ENCODE results near the gene MACROD2. TPM values are rescaled to one million over a fixed set of nuclear protein-coding genes. Genes with fewer than 3 reads are reported as not detected.

The MACROD2 gene
- total and polyA plus RNA-seq, 8 donors: 0.78 to 31.3 (median 10.9) TPM; not detected in 1

DNA sequence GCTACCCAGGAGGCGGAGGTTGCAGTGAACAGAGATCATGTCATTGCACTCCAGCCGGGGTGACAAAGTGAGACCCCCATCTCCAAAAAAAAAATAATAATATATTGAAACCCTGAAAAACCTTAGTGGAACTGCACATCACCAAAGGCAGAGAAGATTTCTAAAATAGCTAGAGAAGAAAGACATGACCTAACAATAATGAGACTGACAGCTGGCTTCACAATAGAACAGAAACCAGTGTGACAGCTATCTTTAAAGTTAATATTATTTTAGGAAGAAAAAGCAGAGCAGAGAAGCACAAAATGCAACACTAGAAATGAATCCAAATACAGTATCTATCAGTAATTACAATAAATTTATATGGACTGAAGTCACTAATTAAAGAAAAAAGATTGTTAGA, 409.2 kb downstream of the MACROD2 start:
- no peak overlapping the region for H3K27ac ChIP-seq
- 93 to 97% (median 94%) methylated on average over 2 of the region's 2 CpGs for WGBS, 5 donors
- H3K9me3 ChIP-seq: no peaks in the 10 kb centered on the region
- H3K4me1 ChIP-seq: peaks cover 0 to 5% (median 0%) of the 10 kb centered on the region in 4 donors
- no peak overlapping the region for H3K4me3 ChIP-seq
- DNase-seq: no peak
- no peaks in the 10 kb centered on the region for H3K27me3 ChIP-seq
- intact Hi-C loops (cut with DNase I; ENCODE audit: low total_unique reads): no loop called here
- TF ChIP-seq POLR2A (IDR thresholded peaks at IDR 0.05) (no peak), EP300 (IDR thresholded peaks at IDR 0.05) (no peak), POLR2AphosphoS5 (IDR thresholded peaks at IDR 0.05) (no peak)
- TF ChIP-seq, protein P1, sequence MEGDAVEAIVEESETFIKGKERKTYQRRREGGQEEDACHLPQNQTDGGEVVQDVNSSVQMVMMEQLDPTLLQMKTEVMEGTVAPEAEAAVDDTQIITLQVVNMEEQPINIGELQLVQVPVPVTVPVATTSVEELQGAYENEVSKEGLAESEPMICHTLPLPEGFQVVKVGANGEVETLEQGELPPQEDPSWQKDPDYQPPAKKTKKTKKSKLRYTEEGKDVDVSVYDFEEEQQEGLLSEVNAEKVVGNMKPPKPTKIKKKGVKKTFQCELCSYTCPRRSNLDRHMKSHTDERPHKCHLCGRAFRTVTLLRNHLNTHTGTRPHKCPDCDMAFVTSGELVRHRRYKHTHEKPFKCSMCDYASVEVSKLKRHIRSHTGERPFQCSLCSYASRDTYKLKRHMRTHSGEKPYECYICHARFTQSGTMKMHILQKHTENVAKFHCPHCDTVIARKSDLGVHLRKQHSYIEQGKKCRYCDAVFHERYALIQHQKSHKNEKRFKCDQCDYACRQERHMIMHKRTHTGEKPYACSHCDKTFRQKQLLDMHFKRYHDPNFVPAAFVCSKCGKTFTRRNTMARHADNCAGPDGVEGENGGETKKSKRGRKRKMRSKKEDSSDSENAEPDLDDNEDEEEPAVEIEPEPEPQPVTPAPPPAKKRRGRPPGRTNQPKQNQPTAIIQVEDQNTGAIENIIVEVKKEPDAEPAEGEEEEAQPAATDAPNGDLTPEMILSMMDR (IDR thresholded peaks at IDR 0.05): no peak
- H3K36me3 ChIP-seq: no peaks in the 10 kb centered on the region

DNA sequence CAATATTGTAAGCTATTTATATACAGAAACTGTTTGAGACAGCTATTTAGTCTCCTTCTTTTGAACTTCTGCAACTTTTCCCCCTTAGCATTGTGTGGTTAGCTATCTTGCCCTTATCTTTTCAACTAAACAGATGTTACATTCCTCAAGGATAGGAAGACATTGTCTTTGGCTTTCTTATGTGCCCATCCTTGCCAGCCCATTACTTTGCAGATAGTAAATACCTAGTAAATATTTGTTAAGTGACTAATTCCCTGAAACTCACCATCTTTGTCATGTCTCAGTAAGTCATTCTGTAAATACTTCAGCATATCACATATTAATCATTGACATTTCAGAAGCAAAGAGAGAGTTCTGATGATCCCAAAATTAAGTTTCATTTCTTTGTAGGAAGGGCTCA, 411.2 kb downstream of the MACROD2 start:
- Histone ChIP-seq H3K36me3 (no peaks in the 10 kb centered on the region), H3K27ac (no peak overlapping the region), H3K27me3 (no peaks in the 10 kb centered on the region), H3K4me1 (peaks cover 0 to 5% (median 0%) of the 10 kb centered on the region in 4 donors), H3K4me3 (no peak overlapping the region), H3K9me3 (no peaks in the 10 kb centered on the region)
- DNase-seq: no peak
- TF ChIP-seq, protein P1 (IDR thresholded peaks at IDR 0.05): no peak
- no peak for TF ChIP-seq POLR2A (IDR thresholded peaks at IDR 0.05)
- no peak for TF ChIP-seq POLR2AphosphoS5 (IDR thresholded peaks at IDR 0.05)
- TF ChIP-seq EP300 (IDR thresholded peaks at IDR 0.05): no peak
- intact Hi-C loops (cut with DNase I; ENCODE audit: low total_unique reads): no loop called here

GRCh38 chr20:14407336-14407735, 412.0 kb downstream of the MACROD2 start:
- intact Hi-C loops (cut with DNase I; ENCODE audit: low total_unique reads): no loop called here
- WGBS, 5 donors: 87 to 95% (median 88%) methylated on average over 3 of the region's 3 CpGs

GRCh38 chr20:14410869-14411555, 415.7 kb downstream of the MACROD2 start:
- Histone ChIP-seq H3K27me3 (no peaks in the 10 kb centered on the region), H3K4me3 (no peak overlapping the region), H3K9me3 (no peaks in the 10 kb centered on the region), H3K36me3 (no peaks in the 10 kb centered on the region), H3K27ac (no peak overlapping the region), H3K4me1 (peaks cover 0 to 10% (median 0%) of the 10 kb centered on the region in 4 donors)
- 72 to 85% (median 77%) methylated on average over 3 of the region's 3 CpGs for WGBS, 5 donors
- intact Hi-C loops (cut with DNase I; ENCODE audit: low total_unique reads): no loop called here
- TF ChIP-seq POLR2AphosphoS5 (IDR thresholded peaks at IDR 0.05) (no peak), EP300 (IDR thresholded peaks at IDR 0.05) (no peak), POLR2A (IDR thresholded peaks at IDR 0.05) (no peak)
- TF ChIP-seq, protein P1 (IDR thresholded peaks at IDR 0.05): no peak
- DNase-seq: no peak

More at GRCh38 chr20:14407336-14407735, 412.0 kb downstream of the MACROD2 start:
- DNase-seq: no peak
- Histone ChIP-seq H3K4me1 (no peaks in the 10 kb centered on the region), H3K27me3 (no peaks in the 10 kb centered on the region), H3K27ac (no peak overlapping the region), H3K4me3 (no peak overlapping the region), H3K36me3 (no peaks in the 10 kb centered on the region), H3K9me3 (no peaks in the 10 kb centered on the region)
- no peak for TF ChIP-seq EP300 (IDR thresholded peaks at IDR 0.05)

DNA sequence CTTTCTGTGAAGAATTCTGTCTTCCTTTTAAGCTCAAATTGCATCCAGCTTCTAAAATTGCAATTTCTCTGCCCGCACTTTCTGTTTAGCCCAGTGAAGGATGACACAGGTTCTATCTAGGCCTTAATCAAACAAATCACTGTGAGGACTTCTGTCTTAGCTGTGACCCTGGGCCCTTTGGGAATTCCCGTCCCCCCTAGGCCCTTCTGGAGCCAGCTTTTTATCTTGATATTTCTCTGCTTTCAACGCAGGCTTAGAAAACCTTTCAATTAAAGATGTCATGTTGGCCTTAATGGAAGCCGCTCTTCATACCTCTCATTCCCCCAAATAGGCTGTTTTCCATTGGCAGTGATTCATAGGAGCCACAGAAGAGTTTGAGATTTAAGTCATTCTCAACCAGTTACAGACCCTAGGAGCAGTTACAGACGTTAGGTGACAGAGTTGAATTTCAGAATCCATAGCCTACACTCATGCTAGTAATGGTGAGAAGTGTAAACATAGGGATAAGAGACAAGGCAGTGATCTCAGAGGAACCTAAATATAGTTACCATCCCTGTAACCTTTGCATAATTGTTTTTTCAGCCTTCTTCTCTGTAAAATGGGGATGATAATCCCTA, 416.9 kb downstream of the MACROD2 start:
- Histone ChIP-seq H3K4me3 (no peak overlapping the region), H3K36me3 (no peaks in the 10 kb centered on the region), H3K27me3 (no peaks in the 10 kb centered on the region), H3K9me3 (no peaks in the 10 kb centered on the region), H3K27ac (no peak overlapping the region), H3K4me1 (peaks cover 0 to 10% (median 0%) of the 10 kb centered on the region in 4 donors)
- no peak for TF ChIP-seq POLR2A (IDR thresholded peaks at IDR 0.05)
- TF ChIP-seq, protein P1 (IDR thresholded peaks at IDR 0.05): no peak
- no peak for TF ChIP-seq EP300 (IDR thresholded peaks at IDR 0.05)
- no peak for TF ChIP-seq POLR2AphosphoS5 (IDR thresholded peaks at IDR 0.05)
- no peak for DNase-seq
- 80 to 88% (median 86%) methylated on average over 5 of the region's 5 CpGs for WGBS, 5 donors
- intact Hi-C loops (cut with DNase I; ENCODE audit: low total_unique reads): no loop called here
